ENCODE data around the gene HMGB1.

HMGB1 gene

GRCh38 chr13:30429721-30430694 lies 35.7 kb downstream of the HMGB1 start:
- TF ChIP-seq BACH2 (CRISPR knock-in tag; IDR thresholded peaks at IDR 0.05; ENCODE audit: borderline replicate concordance): no peak
- TF ChIP-seq PATZ1 (CRISPR knock-in tag; IDR thresholded peaks at IDR 0.05; ENCODE audit: borderline replicate concordance): no peak
- TF ChIP-seq ISL1 (CRISPR knock-in tag; IDR thresholded peaks at IDR 0.05): peak; percentile 44
- ATAC-seq: peak; percentile 94

- ATAC-seq: no peak
Observed at GRCh38 chr13:30429235-30429634, 36.5 kb downstream of the HMGB1 start.

DNA sequence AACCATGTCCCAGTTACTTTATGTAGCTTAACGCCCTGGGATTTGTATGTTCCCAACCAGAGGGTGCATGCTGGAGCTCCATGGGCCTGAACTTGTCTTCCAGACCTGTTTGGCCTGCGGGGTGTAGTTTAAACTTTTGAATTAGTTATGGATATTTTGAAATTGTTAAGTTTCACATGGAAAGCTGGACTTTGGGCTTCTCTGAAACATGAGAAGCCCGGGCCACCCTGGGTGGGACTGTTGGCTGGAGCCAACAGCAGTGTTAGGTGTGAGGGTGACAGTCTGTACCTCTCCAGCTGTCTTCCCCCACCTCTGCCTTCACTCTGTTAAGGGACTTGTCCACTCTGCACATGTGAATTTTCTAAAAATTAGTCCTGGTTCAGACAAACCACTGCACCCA lies 41.8 kb downstream of the HMGB1 start:
- ATAC-seq: no peak
- TF ChIP-seq SNAI2 (CRISPR knock-in tag; IDR thresholded peaks at IDR 0.05): no peak

More at GRCh38 chr13:30429235-30429634, 36.5 kb downstream of the HMGB1 start:
- no peak for TF ChIP-seq ZC3H10 (CRISPR knock-in tag; IDR thresholded peaks at IDR 0.05)
- TF ChIP-seq, protein P1, sequence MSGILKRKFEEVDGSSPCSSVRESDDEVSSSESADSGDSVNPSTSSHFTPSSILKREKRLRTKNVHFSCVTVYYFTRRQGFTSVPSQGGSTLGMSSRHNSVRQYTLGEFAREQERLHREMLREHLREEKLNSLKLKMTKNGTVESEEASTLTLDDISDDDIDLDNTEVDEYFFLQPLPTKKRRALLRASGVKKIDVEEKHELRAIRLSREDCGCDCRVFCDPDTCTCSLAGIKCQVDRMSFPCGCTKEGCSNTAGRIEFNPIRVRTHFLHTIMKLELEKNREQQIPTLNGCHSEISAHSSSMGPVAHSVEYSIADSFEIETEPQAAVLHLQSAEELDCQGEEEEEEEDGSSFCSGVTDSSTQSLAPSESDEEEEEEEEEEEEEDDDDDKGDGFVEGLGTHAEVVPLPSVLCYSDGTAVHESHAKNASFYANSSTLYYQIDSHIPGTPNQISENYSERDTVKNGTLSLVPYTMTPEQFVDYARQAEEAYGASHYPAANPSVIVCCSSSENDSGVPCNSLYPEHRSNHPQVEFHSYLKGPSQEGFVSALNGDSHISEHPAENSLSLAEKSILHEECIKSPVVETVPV (CRISPR knock-in tag; IDR thresholded peaks at IDR 0.05): no peak
- TF ChIP-seq PATZ1 (CRISPR knock-in tag; IDR thresholded peaks at IDR 0.05; ENCODE audit: borderline replicate concordance): no peak
- no peak for TF ChIP-seq ZNF70 (CRISPR knock-in tag; IDR thresholded peaks at IDR 0.05)
- no peak for TF ChIP-seq GLIS3 (CRISPR knock-in tag; IDR thresholded peaks at IDR 0.05)

GRCh38 chr13:30422054-30422839 lies 43.5 kb downstream of the HMGB1 start, which contains the start of gene UBE2L5:
UBE2L5 (plus strand) TSS chr13:30422493; CDS start chr13:30427991, 5,498 bp downstream.
- ATAC-seq: peak; percentile 93
- TF ChIP-seq RARB (CRISPR knock-in tag; IDR thresholded peaks at IDR 0.05): no peak
- TF ChIP-seq BACH2 (CRISPR knock-in tag; IDR thresholded peaks at IDR 0.05; ENCODE audit: borderline replicate concordance): no peak
- TF ChIP-seq ESRRG (CRISPR knock-in tag; IDR thresholded peaks at IDR 0.05): no peak

DNA sequence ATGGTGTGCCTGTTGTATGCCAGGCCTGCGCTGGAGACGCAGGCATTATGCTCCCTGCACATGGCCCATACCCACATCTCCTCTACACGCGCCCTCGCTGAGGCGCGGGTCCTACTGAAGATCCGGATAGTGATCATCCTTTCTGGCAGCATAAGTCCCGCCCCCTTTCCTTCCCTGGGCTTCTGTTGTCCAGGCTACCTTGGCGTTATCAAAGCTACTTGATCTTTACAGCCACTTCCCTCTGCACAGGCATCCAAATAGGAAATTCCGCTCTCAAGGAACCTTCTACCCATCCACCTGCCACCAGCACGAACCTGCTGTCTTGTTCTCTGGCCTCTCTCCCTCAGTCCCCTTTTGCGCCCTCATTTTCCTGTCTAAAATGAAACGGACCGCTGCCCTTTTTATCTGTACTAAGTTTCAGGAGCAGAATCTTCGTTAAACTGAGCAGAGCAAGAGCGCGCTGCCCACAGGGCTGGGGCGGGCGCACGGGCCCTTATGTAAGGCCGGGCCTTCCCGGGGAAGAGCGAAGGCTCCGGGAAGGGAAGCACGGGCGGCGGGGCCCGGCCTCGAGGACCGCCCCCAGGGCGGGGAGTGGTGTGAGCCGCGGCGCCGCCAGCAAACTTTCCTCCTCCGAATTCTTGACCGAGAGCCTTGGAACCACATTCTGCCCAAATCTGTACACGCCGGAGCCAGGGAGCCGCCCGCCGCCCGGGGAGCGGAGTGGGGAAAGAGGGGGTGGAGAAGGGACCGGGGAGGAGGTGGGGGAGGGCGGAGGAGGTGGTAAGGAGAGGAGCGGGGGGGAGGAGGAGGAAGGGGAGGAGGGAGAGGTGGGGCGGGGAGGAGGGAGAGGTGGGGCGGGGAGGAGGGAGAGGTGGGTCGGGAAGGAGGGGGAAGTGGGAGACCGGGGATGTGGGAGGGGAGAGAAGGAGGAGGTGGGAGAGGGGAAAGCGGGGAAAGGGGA lies 44.4 kb downstream of the HMGB1 start:
- ATAC-seq: peak; percentile 92
- TF ChIP-seq CSDC2 (CRISPR knock-in tag; IDR thresholded peaks at IDR 0.05) (0 out of 2 replicates have a peak, but pooled peaks have one; percentile 51), ARNTL (CRISPR knock-in tag; IDR thresholded peaks at IDR 0.05; ENCODE audit: borderline replicate concordance, low read depth) (no peak)

DNA sequence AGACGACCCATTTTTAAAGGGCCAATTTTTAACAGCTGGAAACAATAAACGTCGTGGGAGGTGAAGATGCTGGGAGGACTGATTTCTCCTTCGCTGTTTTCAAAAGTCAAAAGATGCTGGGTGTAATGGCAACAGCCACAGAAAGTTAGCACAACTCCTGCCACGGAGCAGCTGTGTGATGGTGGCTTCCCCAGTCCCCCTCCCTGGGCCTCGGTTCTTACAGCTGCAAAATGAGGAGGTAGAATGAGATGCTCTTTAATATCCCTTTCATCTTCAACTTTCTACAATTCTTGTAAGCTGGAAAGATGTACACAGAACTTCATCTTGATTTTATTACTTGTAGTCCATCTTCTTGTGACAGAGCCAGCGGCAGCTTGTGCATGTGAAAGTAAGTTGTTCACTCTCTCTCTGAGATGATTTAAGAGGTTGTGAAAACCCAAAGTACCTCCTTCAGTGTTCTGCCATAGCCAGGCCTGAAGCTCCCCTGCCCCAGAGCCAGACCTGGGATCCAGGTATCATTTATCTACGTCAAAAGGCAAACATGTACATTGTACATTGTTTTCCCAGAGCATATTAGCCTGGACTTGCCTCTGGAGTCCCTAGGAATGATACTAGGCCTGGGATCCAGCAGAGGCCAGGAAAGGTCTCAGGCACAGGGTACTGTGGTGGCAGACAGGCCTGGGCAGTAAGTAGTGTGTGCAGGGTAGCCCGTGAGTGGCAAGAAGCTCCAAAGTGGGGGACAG lies 46.8 kb downstream of the HMGB1 start:
- ATAC-seq: no peak
- TF ChIP-seq ISL1 (CRISPR knock-in tag; IDR thresholded peaks at IDR 0.05): no peak
- TF ChIP-seq PATZ1 (CRISPR knock-in tag; IDR thresholded peaks at IDR 0.05; ENCODE audit: borderline replicate concordance): no peak
- no peak for TF ChIP-seq GLIS3 (CRISPR knock-in tag; IDR thresholded peaks at IDR 0.05)
- no peak for TF ChIP-seq ZNF8 (CRISPR knock-in tag; IDR thresholded peaks at IDR 0.05)
- TF ChIP-seq OSR1 (CRISPR knock-in tag; IDR thresholded peaks at IDR 0.05): no peak
- TF ChIP-seq PPARA (CRISPR knock-in tag; IDR thresholded peaks at IDR 0.05; ENCODE audit: borderline replicate concordance): no peak
- no peak for TF ChIP-seq ESRRG (CRISPR knock-in tag; IDR thresholded peaks at IDR 0.05)
- no peak for TF ChIP-seq BACH2 (CRISPR knock-in tag; IDR thresholded peaks at IDR 0.05; ENCODE audit: borderline replicate concordance)
- TF ChIP-seq TCF4 (CRISPR knock-in tag; IDR thresholded peaks at IDR 0.05; ENCODE audit: borderline replicate concordance): no peak
- no peak for TF ChIP-seq CREB5 (CRISPR knock-in tag; IDR thresholded peaks at IDR 0.05; ENCODE audit: low read depth)

Data from SK-N-SH treated with all-trans-retinoic acid at 6 μM for 48 hours (cell line).